Left hindlimb (tissue), 1 donor: ENCODE results near the gene CAMK2A.
A peak's percentile ranks its signal among the peaks of the same experiment; 100 is the strongest.

Source experiments
- DNase-seq: peaks from one replicate; pipeline ENCODE4 v3.0.0-alpha.2; 2018

CAMK2A gene

DNA sequence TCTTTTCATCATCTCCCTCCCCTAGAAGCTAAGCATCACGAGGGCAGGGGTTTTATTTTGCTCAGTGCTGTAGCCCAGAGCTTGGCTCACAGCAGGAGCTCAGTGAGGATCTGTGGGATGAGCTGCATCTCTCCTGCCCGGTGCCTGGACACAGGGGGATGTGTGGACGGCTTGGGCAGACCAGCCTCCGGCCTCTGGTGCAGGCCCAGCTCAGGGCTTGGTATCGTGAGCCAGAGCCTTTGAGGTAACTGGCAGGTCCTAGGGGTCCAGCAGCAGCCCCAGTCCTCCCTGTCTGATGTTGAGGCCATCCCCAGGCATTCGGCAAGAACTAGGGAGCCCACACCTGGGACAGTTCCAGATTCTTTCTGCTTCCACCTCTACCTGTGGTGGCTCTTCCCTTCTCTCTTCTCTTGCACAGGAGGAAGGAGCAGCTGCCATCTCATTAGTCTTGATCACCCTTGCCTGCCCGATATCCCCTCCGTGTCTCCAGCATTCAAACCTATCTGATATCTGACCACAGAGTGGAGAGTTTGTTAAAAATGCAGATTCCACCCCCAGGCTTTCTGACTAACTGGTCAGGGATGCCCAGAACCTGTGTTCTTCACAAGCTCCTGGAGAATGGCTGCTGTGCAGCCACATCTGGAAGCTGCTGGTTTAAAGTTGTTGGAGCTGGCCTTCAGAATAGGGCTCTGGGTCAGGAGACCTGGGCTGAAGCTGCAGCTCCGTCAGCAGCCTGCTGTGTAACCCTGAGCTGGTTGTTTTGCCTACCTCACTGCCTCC is 107.6 kb downstream of the CAMK2A start:
- no peak for DNase-seq

GRCh38 chr5:150181027-150181426 is 108.5 kb downstream of the CAMK2A start:
- no peak for DNase-seq

DNA sequence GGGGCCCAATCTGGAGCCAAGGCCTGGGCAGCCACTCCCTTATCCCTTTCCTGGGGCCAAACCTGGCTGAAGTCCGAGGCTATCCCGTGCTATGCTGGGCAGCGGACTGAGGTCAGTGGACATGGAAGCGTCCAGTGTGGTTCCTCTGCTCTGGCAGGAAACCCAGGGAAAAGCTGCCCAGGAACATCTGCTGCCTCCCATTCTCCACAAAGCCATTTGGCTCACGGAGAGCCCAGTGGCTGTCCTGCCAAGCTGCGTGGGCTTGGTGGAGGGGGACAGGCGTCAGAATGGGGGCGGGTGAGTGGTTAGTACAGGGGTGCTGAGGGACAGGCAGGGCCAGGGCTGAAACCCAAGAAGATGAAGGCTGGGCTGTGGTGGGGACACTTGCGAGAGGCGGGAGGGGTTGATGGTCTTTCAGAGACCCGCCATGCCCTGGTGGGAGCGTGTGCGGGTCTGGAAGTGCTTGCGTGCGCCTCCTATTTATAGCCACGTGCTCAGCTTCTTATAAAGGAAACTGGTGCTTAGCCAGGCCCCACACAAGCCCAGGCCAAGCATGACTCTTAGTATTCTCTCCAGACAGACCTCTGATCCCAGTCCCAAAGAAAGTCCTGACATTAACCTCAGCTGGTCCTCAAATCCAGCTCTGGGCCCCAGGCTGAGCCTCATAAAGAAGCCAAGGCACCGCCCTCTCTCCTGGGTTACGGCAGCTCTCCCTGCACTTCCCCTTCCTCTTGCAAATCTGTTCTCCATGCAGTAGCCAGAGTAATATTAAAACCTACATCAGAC is 109.1 kb downstream of the CAMK2A start:
- DNase-seq = peak; percentile 90

GRCh38 chr5:150179019-150179620 is 110.5 kb downstream of the CAMK2A start:
- DNase-seq = no peak

DNA sequence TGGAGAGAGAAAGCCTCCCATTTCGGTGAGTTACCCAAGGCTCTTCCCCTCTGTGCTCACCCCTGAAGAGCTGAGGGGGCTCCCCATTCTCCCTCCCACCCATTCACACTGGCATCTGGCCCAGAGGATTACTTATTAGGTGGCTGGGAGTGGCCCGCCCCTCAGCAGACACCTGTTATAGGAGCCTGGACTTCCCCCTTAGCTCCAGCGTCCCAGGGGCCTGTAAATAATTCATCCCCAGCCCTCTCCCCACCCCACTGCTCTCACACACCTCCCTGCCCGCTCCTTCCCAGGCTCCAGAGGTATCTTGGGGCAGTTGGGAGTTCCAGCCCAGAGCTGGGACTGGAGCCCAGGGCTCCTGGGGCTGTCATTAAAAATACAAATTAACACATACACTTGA is 111.3 kb downstream of the CAMK2A start:
- DNase-seq = no peak

DNA sequence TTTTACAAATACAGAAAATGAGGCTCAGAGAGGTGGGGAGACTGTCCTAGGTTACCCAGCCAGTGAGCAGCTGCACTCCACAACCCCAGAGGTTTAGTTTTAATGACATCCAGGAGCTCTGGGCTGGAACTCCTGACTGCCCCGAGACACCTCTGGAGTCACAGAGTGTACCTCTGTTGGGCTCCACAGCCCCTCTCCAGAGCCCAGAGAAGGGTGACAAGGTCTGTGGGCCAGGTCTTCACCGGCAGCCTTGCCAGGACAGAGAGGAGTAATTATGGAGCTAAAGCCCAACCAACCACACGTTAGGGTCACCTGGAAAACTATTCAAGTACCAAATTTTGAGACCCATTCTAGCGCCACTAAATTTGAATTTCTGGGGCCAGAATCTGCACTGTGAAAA is 111.9 kb downstream of the CAMK2A start:
- no peak for DNase-seq

DNA sequence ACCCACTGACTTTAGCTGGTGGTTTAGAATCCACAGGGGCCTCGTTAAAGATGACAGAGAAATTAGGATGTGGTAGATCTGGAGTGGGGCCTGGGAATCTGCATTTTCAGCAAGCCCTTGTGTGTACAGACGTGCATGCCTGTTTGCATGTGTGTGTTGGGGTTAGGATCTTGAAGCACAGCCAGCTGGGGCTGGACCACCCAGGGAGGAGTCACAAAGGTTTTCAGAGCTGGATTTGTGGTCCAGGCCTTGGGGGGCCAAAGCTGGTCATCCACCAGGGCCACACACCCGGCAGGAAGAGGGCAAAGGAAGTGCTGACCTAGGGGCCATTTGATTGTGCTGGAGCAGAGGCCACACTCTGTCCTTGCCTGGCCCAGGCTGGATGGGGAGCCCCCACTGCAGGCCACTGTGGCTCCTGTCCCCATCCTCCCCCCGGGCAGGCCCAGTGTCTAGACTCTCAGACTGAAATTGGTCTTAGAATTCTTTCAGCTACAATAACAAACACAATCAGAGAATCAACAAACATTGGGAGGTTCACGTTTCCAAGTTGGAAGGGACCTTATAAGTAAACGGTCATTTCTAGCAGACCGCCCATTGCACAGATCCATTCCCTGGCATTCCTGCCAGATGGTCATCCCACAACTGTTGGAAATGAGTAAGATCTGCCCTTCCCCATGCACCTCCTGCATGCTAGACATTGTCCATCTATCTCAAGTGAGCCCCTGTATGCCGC is 112.7 kb downstream of the CAMK2A start:
- DNase-seq = no peak

GRCh38 chr5:150175536-150175935 is 114.0 kb downstream of the CAMK2A start:
- no peak for DNase-seq

DNA sequence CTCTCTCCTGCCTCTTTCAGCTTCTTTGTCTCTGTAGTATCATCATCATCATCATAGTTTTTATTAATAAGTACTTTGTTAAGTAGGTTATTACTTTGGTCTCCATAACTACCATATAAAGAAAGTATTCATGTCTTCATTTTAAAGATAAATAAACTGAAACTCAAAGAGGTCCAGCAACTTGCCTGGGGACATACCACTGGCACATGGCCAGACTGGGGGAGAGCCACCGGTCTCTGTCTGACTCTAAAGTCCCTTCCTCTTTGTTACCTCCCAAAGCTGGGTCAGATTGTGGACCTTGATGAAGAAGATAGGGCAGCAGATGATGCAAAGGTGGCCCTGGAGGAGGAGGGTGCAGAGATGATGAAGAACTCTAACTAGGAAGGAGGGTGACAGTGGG is 114.5 kb downstream of the CAMK2A start:
- no peak for DNase-seq

DNA sequence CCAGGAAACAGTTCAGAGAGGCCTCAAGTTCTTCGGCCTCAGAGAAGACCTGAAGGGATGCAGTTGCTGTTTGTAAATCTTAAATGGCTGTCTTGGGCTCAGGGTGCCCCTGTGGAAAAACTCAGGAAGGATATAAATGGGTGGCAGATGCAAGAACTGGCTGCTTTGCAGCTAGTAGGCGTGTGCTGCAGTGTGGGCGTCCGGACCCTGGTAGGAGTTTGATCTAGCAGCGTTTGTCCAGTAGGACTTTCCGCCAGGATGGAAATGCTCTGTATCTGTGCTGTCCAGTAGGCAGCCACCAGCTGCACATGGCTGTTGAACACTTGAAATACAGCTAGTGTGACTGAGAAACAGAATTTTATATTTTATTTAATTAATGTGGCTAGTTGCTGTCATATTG is 115.3 kb downstream of the CAMK2A start:
- no peak for DNase-seq

DNA sequence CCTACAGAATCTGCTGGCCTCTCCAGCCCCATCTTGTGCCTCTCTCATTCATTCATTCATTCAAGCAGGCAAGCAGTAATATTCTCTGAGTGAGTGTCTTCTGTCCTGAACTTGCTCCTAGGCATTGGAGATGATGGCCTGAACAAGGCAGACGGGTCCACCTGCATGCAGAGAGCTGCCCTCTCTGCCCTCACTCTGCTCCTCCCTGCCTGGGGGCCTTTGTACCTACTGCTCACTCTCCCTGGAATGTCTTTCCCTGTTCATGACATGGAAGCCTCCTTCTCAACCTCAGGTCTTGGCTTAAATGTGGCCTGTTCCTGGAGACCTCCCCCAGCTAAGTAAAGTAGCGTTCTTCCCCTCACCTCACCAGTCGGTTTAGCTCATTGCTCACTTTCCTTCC is 116.4 kb downstream of the CAMK2A start:
- no peak for DNase-seq

DNA sequence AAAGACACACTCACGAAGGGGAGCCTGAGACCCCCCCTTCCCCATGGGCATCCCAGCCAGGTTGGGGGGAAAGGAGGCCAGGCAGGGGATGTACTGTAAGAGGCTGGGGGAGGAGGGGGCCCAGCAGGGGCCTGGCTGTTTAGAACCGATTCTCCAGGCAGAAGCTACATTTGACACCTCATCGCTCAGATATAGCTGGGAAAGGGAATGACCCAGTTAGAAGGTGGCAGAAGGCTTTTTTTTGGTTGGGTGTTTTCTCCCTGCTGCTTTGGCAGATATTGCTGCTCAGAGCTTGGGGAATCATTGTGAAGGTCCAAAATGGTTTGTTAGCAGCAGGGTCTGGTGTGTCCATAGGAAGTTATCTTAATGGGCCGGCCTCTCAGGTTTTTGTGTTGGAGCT is 117.0 kb downstream of the CAMK2A start:
- DNase-seq = no peak

GRCh38 chr5:150172145-150172544 is 117.4 kb downstream of the CAMK2A start:
- DNase-seq = no peak
